K562 (cell line): ENCODE data around the gene CTBS. TPM values are rescaled to one million over a fixed set of nuclear protein-coding genes. Genes with fewer than 3 reads are reported as not detected.

Source experiments
- POLR2A ChIP-seq: fragments of 450-650 bp; conservative IDR thresholded peaks from 2 replicates; pipeline ENCODE4 v1.6.1; 2016
- POU5F1 ChIP-seq: fragments of 150-350 bp; IDR thresholded peaks from 2 replicates; pipeline ENCODE4 v1.6.1; 2014; ENCODE audit warnings: borderline replicate concordance, low read length, low read depth, mild to moderate bottlenecking; ENCODE audit not compliant: partially characterized antibody
- RCOR1 ChIP-seq, 2 experiments: IDR thresholded peaks; 2 replicates each; pipeline ENCODE4 v1.6.1; 2012; ENCODE audit warnings: low read depth in 2 of 2, low read length in 2 of 2, borderline replicate concordance in 1 of 2, improper control_type of control experiment in 1 of 2
- SOX6 ChIP-seq: fragments of 450-650 bp; IDR thresholded peaks from 2 replicates; pipeline ENCODE4 v1.6.1; 2014; ENCODE audit warnings: mild to moderate bottlenecking
- SPI1 ChIP-seq: IDR thresholded peaks from 2 replicates; pipeline ENCODE4 v1.6.1; 2011; ENCODE audit warnings: low read depth, low read length, control low read depth, borderline replicate concordance
- TEAD1 ChIP-seq, 2 experiments: fragments of 450-650 bp in 1 of 2; sonication (generic) in 1 of 2; formaldehyde crosslinking; IDR thresholded peaks; 2 replicates each; pipeline versions ENCODE4 v1.4.0 to v1.8.0; 2020 to 2022; ENCODE audit warnings: mild to moderate bottlenecking in 2 of 2, missing genetic modification reagents in 1 of 2
- TFAM ChIP-seq: fragments of 250-450 bp; sonication (Bioruptor Pico); conservative IDR thresholded peaks from 2 replicates; pipeline ENCODE4 v1.5.0; 2021; ENCODE audit warnings: mild to moderate bottlenecking, moderate library complexity
- ZNF232 ChIP-seq: sonication (generic); formaldehyde crosslinking; IDR thresholded peaks from 2 replicates; pipeline ENCODE4 v1.8.0; 2022; ENCODE audit warnings: mild to moderate bottlenecking, missing genetic modification reagents
- ZNF384 ChIP-seq: IDR thresholded peaks from 2 replicates; pipeline ENCODE4 v1.6.1; 2012; ENCODE audit warnings: low read depth, low read length, improper control_type of control experiment
- ZNF57 ChIP-seq: fragments of 450-650 bp; formaldehyde crosslinking; IDR thresholded peaks from 2 replicates; pipeline ENCODE4 v1.4.0; 2020; ENCODE audit warnings: mild to moderate bottlenecking, moderate library complexity
- polyA plus RNA-seq, 8 experiments: library from polyadenylated mRNA; depleted of rRNA in 4 of 8; stranded (reverse) in 5 of 8; unstranded in 3 of 8; fragments of >200 nt; fragmentation: Nextera tagmentation in 2 of 8; fragmentation: Illumina TruSeq in 1 of 8; extraction: Ambion mirVana in 2 of 8; extraction: Trizol in 1 of 8; gene quantifications; 2 replicates each; pipeline versions ENCODE4 v1.2.1 to v1.2.3, GENCODE V29; 2011 to 2014; ENCODE audit warnings: inconsistent platforms in 1 of 8, missing spikeins in 1 of 8
- total RNA-seq, 7 experiments: library from RNA; depleted of rRNA in 6 of 7; stranded (reverse); fragments of >200 nt in 6 of 7; fragmentation: Illumina TruSeq in 2 of 7; extraction: Trizol in 2 of 7; gene quantifications; 2 replicates each; pipeline versions ENCODE4 v1.2.1 to v1.2.3, GENCODE V29; 2011 to 2021; ENCODE audit warnings: low replicate concordance in 1 of 7
- TF ChIP-seq, protein P1 (sequence below): sonication (generic); formaldehyde crosslinking; IDR thresholded peaks from 2 replicates; pipeline ENCODE4 v1.8.0; 2023; ENCODE audit warnings: missing genetic modification reagents, mild to moderate bottlenecking, borderline replicate concordance
- TF ChIP-seq, protein P2 (sequence below): fragments of 450-650 bp; formaldehyde crosslinking; IDR thresholded peaks from 2 replicates; pipeline ENCODE4 v1.4.0; 2020; ENCODE audit warnings: mild to moderate bottlenecking
- TF ChIP-seq, protein P3 (sequence below): fragments of 450-650 bp; formaldehyde crosslinking; IDR thresholded peaks from 2 replicates; pipeline ENCODE4 v1.4.0; 2022; ENCODE audit warnings: missing genetic modification characterization
- TF ChIP-seq, protein P4 (sequence below): fragments of 450-650 bp; IDR thresholded peaks from 2 replicates; pipeline ENCODE4 v1.6.1; 2018; ENCODE audit not compliant: partially characterized antibody
- TF ChIP-seq, protein P5 (sequence below), 2 experiments: fragments of 450-650 bp; conservative IDR thresholded peaks; 2 replicates each; pipeline ENCODE4 v1.6.1; 2017; ENCODE audit warnings: mild to moderate bottlenecking in 2 of 2, moderate library complexity in 2 of 2

Gene CTBS
- total and polyA plus RNA-seq, 9 of the 15 experiments (the other 6 are each of a cell fraction or from before 2014, with no cell fraction given): 3.0 to 19.8 (median 9.9) TPM

DNA sequence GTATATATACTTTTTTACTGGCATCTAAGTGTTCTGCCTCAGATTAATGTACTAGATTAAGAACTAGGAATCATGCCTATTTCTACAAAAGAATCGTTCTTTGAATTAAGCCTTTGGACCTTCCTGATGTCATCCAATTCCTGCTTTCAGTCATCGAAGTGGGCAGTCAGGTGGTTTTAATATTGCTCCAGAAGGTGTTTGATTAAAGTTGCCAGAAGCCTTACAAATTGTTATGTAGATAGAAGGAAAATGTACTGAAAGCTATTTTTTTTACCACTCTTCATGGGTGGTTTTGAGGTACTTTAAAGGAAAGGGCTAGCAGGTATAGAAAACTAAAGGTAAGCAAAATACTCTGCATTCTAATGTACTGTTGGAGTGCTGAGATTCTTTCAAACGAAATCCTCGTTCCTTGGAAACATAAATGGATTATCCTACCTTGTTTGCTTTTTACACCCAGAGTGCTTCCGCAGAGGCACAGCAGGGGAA lies 716 bp downstream of the CTBS start (continued):
- TF ChIP-seq, protein P1, sequence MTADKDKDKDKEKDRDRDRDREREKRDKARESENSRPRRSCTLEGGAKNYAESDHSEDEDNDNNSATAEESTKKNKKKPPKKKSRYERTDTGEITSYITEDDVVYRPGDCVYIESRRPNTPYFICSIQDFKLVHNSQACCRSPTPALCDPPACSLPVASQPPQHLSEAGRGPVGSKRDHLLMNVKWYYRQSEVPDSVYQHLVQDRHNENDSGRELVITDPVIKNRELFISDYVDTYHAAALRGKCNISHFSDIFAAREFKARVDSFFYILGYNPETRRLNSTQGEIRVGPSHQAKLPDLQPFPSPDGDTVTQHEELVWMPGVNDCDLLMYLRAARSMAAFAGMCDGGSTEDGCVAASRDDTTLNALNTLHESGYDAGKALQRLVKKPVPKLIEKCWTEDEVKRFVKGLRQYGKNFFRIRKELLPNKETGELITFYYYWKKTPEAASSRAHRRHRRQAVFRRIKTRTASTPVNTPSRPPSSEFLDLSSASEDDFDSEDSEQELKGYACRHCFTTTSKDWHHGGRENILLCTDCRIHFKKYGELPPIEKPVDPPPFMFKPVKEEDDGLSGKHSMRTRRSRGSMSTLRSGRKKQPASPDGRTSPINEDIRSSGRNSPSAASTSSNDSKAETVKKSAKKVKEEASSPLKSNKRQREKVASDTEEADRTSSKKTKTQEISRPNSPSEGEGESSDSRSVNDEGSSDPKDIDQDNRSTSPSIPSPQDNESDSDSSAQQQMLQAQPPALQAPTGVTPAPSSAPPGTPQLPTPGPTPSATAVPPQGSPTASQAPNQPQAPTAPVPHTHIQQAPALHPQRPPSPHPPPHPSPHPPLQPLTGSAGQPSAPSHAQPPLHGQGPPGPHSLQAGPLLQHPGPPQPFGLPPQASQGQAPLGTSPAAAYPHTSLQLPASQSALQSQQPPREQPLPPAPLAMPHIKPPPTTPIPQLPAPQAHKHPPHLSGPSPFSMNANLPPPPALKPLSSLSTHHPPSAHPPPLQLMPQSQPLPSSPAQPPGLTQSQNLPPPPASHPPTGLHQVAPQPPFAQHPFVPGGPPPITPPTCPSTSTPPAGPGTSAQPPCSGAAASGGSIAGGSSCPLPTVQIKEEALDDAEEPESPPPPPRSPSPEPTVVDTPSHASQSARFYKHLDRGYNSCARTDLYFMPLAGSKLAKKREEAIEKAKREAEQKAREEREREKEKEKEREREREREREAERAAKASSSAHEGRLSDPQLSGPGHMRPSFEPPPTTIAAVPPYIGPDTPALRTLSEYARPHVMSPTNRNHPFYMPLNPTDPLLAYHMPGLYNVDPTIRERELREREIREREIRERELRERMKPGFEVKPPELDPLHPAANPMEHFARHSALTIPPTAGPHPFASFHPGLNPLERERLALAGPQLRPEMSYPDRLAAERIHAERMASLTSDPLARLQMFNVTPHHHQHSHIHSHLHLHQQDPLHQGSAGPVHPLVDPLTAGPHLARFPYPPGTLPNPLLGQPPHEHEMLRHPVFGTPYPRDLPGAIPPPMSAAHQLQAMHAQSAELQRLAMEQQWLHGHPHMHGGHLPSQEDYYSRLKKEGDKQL (CRISPR knock-in tag): no peak
- TF ChIP-seq, protein P2, sequence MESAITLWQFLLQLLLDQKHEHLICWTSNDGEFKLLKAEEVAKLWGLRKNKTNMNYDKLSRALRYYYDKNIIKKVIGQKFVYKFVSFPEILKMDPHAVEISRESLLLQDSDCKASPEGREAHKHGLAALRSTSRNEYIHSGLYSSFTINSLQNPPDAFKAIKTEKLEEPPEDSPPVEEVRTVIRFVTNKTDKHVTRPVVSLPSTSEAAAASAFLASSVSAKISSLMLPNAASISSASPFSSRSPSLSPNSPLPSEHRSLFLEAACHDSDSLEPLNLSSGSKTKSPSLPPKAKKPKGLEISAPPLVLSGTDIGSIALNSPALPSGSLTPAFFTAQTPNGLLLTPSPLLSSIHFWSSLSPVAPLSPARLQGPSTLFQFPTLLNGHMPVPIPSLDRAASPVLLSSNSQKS: no peak
- no peak for TF ChIP-seq TFAM
- TF ChIP-seq ZNF232 (CRISPR knock-in tag): no peak
- TF ChIP-seq TEAD1 (CRISPR knock-in tag; IDR thresholded peaks at IDR 0.05): no peak
- TF ChIP-seq, protein P3, sequence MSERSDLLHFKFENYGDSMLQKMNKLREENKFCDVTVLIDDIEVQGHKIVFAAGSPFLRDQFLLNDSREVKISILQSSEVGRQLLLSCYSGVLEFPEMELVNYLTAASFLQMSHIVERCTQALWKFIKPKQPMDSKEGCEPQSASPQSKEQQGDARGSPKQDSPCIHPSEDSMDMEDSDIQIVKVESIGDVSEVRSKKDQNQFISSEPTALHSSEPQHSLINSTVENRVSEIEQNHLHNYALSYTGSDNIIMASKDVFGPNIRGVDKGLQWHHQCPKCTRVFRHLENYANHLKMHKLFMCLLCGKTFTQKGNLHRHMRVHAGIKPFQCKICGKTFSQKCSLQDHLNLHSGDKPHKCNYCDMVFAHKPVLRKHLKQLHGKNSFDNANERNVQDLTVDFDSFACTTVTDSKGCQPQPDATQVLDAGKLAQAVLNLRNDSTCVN: no peak
- no peak for TF ChIP-seq ZNF57 (CRISPR knock-in tag)
- TF ChIP-seq RCOR1 (IDR thresholded peaks at IDR 0.05; ENCODE audit: borderline replicate concordance in 1 of 2, low read depth in 2 of 2, low read length in 2 of 2): no peak
- no peak for TF ChIP-seq POU5F1
- TF ChIP-seq ZNF384: no peak
- TF ChIP-seq SPI1: no peak
- TF ChIP-seq, protein P4, sequence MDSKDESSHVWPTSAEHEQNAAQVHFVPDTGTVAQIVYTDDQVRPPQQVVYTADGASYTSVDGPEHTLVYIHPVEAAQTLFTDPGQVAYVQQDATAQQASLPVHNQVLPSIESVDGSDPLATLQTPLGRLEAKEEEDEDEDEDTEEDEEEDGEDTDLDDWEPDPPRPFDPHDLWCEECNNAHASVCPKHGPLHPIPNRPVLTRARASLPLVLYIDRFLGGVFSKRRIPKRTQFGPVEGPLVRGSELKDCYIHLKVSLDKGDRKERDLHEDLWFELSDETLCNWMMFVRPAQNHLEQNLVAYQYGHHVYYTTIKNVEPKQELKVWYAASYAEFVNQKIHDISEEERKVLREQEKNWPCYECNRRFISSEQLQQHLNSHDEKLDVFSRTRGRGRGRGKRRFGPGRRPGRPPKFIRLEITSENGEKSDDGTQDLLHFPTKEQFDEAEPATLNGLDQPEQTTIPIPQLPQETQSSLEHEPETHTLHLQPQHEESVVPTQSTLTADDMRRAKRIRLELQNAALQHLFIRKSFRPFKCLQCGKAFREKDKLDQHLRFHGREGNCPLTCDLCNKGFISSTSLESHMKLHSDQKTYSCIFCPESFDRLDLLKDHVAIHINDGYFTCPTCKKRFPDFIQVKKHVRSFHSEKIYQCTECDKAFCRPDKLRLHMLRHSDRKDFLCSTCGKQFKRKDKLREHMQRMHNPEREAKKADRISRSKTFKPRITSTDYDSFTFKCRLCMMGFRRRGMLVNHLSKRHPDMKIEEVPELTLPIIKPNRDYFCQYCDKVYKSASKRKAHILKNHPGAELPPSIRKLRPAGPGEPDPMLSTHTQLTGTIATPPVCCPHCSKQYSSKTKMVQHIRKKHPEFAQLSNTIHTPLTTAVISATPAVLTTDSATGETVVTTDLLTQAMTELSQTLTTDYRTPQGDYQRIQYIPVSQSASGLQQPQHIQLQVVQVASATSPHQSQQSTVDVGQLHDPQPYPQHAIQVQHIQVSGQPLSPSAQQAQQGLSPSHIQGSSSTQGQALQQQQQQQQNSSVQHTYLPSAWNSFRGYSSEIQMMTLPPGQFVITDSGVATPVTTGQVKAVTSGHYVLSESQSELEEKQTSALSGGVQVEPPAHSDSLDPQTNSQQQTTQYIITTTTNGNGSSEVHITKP: no peak
- TF ChIP-seq, protein P5, sequence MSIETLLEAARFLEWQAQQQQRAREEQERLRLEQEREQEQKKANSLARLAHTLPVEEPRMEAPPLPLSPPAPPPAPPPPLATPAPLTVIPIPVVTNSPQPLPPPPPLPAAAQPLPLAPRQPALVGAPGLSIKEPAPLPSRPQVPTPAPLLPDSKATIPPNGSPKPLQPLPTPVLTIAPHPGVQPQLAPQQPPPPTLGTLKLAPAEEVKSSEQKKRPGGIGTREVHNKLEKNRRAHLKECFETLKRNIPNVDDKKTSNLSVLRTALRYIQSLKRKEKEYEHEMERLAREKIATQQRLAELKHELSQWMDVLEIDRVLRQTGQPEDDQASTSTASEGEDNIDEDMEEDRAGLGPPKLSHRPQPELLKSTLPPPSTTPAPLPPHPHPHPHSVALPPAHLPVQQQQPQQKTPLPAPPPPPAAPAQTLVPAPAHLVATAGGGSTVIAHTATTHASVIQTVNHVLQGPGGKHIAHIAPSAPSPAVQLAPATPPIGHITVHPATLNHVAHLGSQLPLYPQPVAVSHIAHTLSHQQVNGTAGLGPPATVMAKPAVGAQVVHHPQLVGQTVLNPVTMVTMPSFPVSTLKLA (conservative IDR thresholded peaks at IDR 0.05): no peak
- TF ChIP-seq SOX6: no peak
- TF ChIP-seq POLR2A: peak; percentile 24; the same call in 1 of the 2 replicates
